Esophagus squamous epithelium (tissue), 5 donors: Measurements from ENCODE around the gene AP3B1. TPM values are rescaled to one million over a fixed set of nuclear protein-coding genes. Genes with fewer than 3 reads are reported as not detected.
"Not testable (repeated sequence)": the region's sequence is repeated elsewhere in the genome, so short reads cannot be mapped to it uniquely, and the experiment has no call there.

ENCODE experiments used
- DNase-seq: peaks from one replicate; lab custom pipeline; 2025; lab: John Stamatoyannopoulos, UW
- H3K27ac ChIP-seq, 4 donors: fragments of 200-600 bp; sonication (generic); one replicate each; pipeline ENCODE4 v1.5.1; 2016 to 2019; ENCODE audit warnings: mild to moderate bottlenecking in 1 of 4
- H3K27me3 ChIP-seq, 4 donors: fragments of 200-600 bp; sonication (generic); 1 replicate in 3 of 4; 2 replicates in 1 of 4; pipeline versions ENCODE4 v1.5.1 to v1.6.0; 2017 to 2021; ENCODE audit warnings: antibody characterized with exemption in 1 of 4
- H3K36me3 ChIP-seq, 3 donors: fragments of 200-600 bp; sonication (generic); one replicate each; pipeline ENCODE4 v1.5.1; 2016 to 2019
- H3K4me1 ChIP-seq, 3 donors: fragments of 200-600 bp; sonication (generic); one replicate each; pipeline ENCODE4 v1.5.1; 2017 to 2019
- H3K4me3 ChIP-seq, 4 donors: fragments of 200-600 bp; sonication (generic); 1 replicate in 3 of 4; 2 replicates in 1 of 4; pipeline ENCODE4 v1.5.1; 2016 to 2019; ENCODE audit warnings: mild to moderate bottlenecking in 2 of 4, moderate library complexity in 1 of 4
- H3K9me3 ChIP-seq, 3 donors: fragments of 200-600 bp; sonication (generic); one replicate each; pipeline ENCODE4 v1.5.1; 2016 to 2019
- POLR2A ChIP-seq, 4 donors: fragments of 450-650 bp; IDR thresholded peaks; one replicate each; pipeline ENCODE4 v1.6.1; 2017; ENCODE audit warnings: antibody characterized with exemption in 4 of 4, mild to moderate bottlenecking in 4 of 4, moderate library complexity in 3 of 4
- WGBS, 2 donors: methylation state at CpG; one replicate each; pipeline ENCODE4 v1.1.5; 2018; 5-methylcytosine and 5-hydroxymethylcytosine counted together
- intact Hi-C: fragments of 100-400 bp; cut with DNase I; formaldehyde crosslinking; loops from one replicate; pipeline ENCODE4 v1.15.0; 2022
- total RNA-seq, 4 donors: library from RNA; depleted of rRNA; stranded (reverse); fragments of >200 nt; gene quantifications; one replicate each; pipeline ENCODE4 v1.1.0, GENCODE V29; 2016
- TF ChIP-seq, protein P1 (sequence below), 6 experiments: fragments of 450-650 bp in 4 of 6; fragments of 200-600 bp in 2 of 6; sonication (generic) in 2 of 6; IDR thresholded peaks; one replicate each; pipeline ENCODE4 v1.5.1; 2016 to 2019; ENCODE audit warnings: antibody characterized with exemption in 6 of 6, mild to moderate bottlenecking in 4 of 6, moderate library complexity in 4 of 6
- donor health status: DM: yes; HTN: yes; CAD: no.

The AP3B1 gene
- total RNA-seq, 4 donors from 2014 or later: 30.7 to 48.5 (median 41.9) TPM

DNA sequence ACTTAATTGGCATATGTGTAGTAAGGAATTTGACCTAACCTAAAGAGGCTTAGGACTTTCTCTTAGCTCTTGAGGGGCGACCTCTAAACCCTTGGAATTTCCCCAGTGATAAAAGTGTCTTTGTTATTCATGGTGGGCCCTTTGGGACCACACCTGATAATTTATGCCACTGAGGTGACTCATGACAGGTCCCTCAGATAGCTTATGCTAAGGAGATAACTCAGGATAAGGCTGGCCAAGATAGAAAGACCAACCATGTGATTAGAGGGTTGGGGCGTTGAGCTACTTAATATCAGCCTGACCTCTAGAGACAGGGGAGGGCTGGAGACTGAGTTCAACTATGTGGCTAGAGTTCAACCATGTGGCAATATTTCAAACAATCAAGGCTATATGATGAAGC is 218.1 kb downstream of the AP3B1 start:
- WGBS, 2 donors: 94 to 100% methylated on average over 1 to 2 of the region's 2 CpGs
- TF ChIP-seq, protein P1, sequence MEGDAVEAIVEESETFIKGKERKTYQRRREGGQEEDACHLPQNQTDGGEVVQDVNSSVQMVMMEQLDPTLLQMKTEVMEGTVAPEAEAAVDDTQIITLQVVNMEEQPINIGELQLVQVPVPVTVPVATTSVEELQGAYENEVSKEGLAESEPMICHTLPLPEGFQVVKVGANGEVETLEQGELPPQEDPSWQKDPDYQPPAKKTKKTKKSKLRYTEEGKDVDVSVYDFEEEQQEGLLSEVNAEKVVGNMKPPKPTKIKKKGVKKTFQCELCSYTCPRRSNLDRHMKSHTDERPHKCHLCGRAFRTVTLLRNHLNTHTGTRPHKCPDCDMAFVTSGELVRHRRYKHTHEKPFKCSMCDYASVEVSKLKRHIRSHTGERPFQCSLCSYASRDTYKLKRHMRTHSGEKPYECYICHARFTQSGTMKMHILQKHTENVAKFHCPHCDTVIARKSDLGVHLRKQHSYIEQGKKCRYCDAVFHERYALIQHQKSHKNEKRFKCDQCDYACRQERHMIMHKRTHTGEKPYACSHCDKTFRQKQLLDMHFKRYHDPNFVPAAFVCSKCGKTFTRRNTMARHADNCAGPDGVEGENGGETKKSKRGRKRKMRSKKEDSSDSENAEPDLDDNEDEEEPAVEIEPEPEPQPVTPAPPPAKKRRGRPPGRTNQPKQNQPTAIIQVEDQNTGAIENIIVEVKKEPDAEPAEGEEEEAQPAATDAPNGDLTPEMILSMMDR (IDR thresholded peaks at IDR 0.05): no peak
- no peak for TF ChIP-seq POLR2A (IDR thresholded peaks at IDR 0.05)
- no peaks in the 10 kb centered on the region for H3K4me1 ChIP-seq
- peaks cover 0 to 3% (median 0%) of the 10 kb centered on the region in 3 donors for H3K36me3 ChIP-seq
- H3K27ac ChIP-seq: no peak overlapping the region
- intact Hi-C loops: no loop called here
- H3K27me3 ChIP-seq: no peaks in the 10 kb centered on the region
- H3K9me3 ChIP-seq: no peaks in the 10 kb centered on the region
- no peak for DNase-seq
- no peak overlapping the region for H3K4me3 ChIP-seq

DNA sequence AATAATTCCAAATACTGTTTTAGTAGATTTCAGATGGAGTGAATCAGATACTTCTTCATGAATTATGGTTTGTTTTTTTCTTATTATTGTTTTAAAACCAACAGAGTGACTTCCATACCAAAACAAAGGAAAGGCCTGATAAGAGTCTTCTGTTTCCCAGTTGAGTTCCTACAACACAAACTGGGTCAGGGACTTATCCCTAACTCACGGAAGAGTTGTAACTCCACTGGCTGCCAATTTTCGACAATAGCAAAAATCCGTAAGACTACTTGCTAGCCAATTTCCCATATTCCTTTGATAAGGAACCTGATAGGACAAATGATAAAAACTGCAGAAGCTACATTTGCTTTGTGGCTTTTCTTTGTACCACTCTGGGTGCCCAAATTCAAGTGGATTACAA is 219.2 kb downstream of the AP3B1 start:
- no peak overlapping the region for H3K27ac ChIP-seq
- peaks cover 0 to 7% (median 0%) of the 10 kb centered on the region in 3 donors for H3K36me3 ChIP-seq
- no peaks in the 10 kb centered on the region for H3K27me3 ChIP-seq
- 95 to 96% methylated on average over 3 of the region's 3 CpGs for WGBS, 2 donors
- intact Hi-C loops: no loop called here
- H3K9me3 ChIP-seq: no peaks in the 10 kb centered on the region
- H3K4me1 ChIP-seq: no peaks in the 10 kb centered on the region
- H3K4me3 ChIP-seq: no peak overlapping the region
- no peak for DNase-seq
- TF ChIP-seq POLR2A (IDR thresholded peaks at IDR 0.05): no peak
- TF ChIP-seq, protein P1 (IDR thresholded peaks at IDR 0.05): no peak

DNA sequence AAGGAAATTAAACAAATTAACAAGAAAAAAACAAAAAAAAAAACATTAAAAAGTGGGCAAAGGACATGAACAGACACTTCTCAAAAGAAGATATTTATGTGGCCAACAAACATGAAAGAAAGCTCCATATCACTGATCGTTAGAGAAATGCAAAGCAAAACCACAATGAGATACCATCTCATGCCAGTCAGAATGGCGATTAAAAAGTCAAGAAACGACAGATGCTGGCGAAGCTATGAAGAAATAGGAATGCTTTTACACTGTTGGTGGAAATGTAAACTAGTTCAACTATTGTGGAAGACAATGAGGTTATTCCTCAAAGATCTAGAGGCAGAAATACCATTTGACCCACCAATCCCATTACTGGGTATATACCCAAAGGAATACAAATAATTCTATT is 223.8 kb downstream of the AP3B1 start:
- H3K27ac ChIP-seq, H3K4me3 ChIP-seq, H3K4me1 ChIP-seq, DNase-seq, H3K27me3 ChIP-seq, intact Hi-C loops: not testable (repeated sequence)
- H3K36me3 ChIP-seq: peaks cover 0 to 18% (median 0%) of the 10 kb centered on the region in 3 donors
- H3K9me3 ChIP-seq: peaks cover 0 to 12% (median 4%) of the 10 kb centered on the region in 3 donors
- 88 to 89% methylated on average over 4 of the region's 4 CpGs for WGBS, 2 donors

DNA sequence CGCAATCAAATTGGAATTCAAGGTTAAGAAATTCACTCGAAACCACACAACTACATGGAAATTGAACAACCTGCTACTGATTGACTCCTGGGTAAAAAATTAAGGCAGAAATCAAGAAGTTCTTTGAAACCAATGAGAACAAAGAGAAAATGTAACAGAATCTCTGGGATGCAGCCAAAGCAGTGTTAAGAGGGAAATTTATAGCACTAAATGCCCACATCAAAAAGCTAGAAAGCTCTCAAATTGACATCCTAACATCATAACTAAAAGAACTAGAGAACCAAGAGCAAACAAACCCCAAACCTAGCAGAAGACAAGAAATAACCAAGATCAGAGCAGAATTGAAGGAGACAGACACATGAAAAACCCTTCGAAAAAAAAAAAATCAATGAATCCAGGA is 226.9 kb downstream of the AP3B1 start:
- intact Hi-C loops: not testable (repeated sequence)

DNA sequence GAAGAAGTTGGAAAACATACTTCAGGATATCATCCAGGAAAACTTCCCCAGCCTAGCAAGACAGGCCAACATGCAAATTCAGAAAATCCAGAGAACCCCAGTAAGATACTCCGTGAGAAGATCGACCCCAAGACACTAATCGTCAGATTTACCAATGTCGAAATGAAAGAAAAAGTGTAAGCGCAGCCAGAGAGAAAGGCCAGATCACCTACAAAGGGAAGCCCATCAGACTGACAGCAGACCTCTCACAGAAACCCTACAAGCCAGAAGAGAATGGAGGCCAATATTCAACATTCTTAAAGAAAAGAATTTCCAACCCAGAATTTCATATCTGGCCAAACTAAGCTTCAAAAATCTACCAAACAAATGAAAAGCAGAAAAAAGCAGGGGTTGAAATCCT is 227.8 kb downstream of the AP3B1 start:
- DNase-seq, H3K27me3 ChIP-seq, H3K4me3 ChIP-seq, H3K4me1 ChIP-seq, H3K27ac ChIP-seq, intact Hi-C loops: not testable (repeated sequence)
- WGBS, 2 donors: 96% methylated on average over 5 of the region's 5 CpGs
- Histone ChIP-seq H3K9me3 (peaks cover 0 to 12% (median 4%) of the 10 kb centered on the region in 3 donors), H3K36me3 (peaks cover 0 to 23% (median 0%) of the 10 kb centered on the region in 3 donors)

More for the DNA sequence above, 226.9 kb downstream of the AP3B1 start:
- H3K27ac ChIP-seq, H3K4me1 ChIP-seq, H3K4me3 ChIP-seq, H3K27me3 ChIP-seq, DNase-seq: not testable (repeated sequence)
- Histone ChIP-seq H3K36me3 (peaks cover 0 to 23% (median 0%) of the 10 kb centered on the region in 3 donors), H3K9me3 (peaks cover 0 to 12% (median 4%) of the 10 kb centered on the region in 3 donors)
- WGBS, 2 donors: 97% methylated on average over 3 of the region's 3 CpGs

DNA sequence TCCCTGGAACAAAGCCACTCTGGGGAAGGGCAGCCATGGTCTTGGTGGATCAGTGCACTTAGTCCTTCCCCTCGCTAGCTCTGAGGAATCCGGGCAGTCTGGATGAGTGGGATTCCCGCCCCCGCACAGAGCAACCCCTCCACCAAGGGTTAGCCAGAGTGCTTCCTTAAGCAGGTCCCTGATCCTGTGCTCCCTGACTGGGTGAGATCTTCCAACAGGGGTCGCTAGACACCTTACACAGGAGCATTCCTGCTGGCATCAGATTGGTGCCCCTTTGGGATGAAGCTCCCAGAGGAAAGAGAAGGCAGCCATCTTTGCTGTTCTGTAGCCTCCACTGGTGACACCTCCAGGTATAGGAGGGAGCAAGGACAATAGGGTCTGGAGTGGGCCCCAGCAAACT is 228.8 kb downstream of the AP3B1 start:
- Histone ChIP-seq H3K27me3 (no peaks in the 10 kb centered on the region), H3K9me3 (peaks cover 0 to 12% (median 4%) of the 10 kb centered on the region in 3 donors), H3K4me1 (no peaks in the 10 kb centered on the region), H3K36me3 (peaks cover 0 to 17% (median 0%) of the 10 kb centered on the region in 3 donors), H3K4me3 (no peak overlapping the region), H3K27ac (no peak overlapping the region)
- DNase-seq: no peak
- no CpG with 5 or more reads among the region's 5 CpGs for WGBS, 2 donors
- TF ChIP-seq POLR2A (IDR thresholded peaks at IDR 0.05): no peak
- TF ChIP-seq, protein P1 (IDR thresholded peaks at IDR 0.05): peak in 1 of 6 experiments; percentile 18
- intact Hi-C loops: no loop called here
